Activated T-cell treated with anti-CD3 and anti-CD28 coated beads for 48 hours (primary cell): ENCODE data around the gene NSD1.
"Not testable (repeated sequence)": the region's sequence is repeated elsewhere in the genome, so short reads cannot be mapped to it uniquely, and the experiment has no call there.

Experiments used
- DNase-seq: peaks from one replicate; pipeline ENCODE4 v3.0.0-alpha.2; 2020; ENCODE audit warnings: low read depth

NSD1 gene

GRCh38 chr5:177232358-177232757 is 98.8 kb downstream of the NSD1 start:
- no peak for DNase-seq

GRCh38 chr5:177232761-177233160 is 99.2 kb downstream of the NSD1 start:
- no peak for DNase-seq

- DNase-seq = no peak
Observed at GRCh38 chr5:177233206-177233605, 99.6 kb downstream of the NSD1 start.

- DNase-seq = no peak
Observed at GRCh38 chr5:177233802-177234201, 100.2 kb downstream of the NSD1 start.

GRCh38 chr5:177234841-177235240 is 101.3 kb downstream of the NSD1 start:
- no peak for DNase-seq

GRCh38 chr5:177241768-177242167 is 108.2 kb downstream of the NSD1 start:
- DNase-seq = no peak

GRCh38 chr5:177242304-177242703 is 108.7 kb downstream of the NSD1 start:
- DNase-seq = no peak

- no peak for DNase-seq
Observed at GRCh38 chr5:177249761-177250537, 116.4 kb downstream of the NSD1 start.

- DNase-seq = no peak
Observed at GRCh38 chr5:177253252-177253651, 119.7 kb downstream of the NSD1 start.

GRCh38 chr5:177256296-177256695 is 122.7 kb downstream of the NSD1 start:
- no peak for DNase-seq

- DNase-seq = not testable (repeated sequence)
Observed at GRCh38 chr5:177258711-177259110, 125.1 kb downstream of the NSD1 start.

GRCh38 chr5:177260961-177261360 is 127.4 kb downstream of the NSD1 start:
- no peak for DNase-seq

GRCh38 chr5:177261510-177261909 is 127.9 kb downstream of the NSD1 start:
- DNase-seq = no peak

GRCh38 chr5:177264178-177264577 is 130.6 kb downstream of the NSD1 start:
- no peak for DNase-seq

- DNase-seq = no peak
Observed at GRCh38 chr5:177265395-177265794, 131.8 kb downstream of the NSD1 start.

GRCh38 chr5:177269232-177269895 is 135.8 kb downstream of the NSD1 start:
- DNase-seq = no peak

- DNase-seq = no peak
Observed at GRCh38 chr5:177269976-177270375, 136.4 kb downstream of the NSD1 start.

GRCh38 chr5:177270653-177271052 is 137.1 kb downstream of the NSD1 start:
- DNase-seq = no peak

GRCh38 chr5:177271113-177271512 is 137.5 kb downstream of the NSD1 start:
- no peak for DNase-seq

- DNase-seq = no peak
Observed at GRCh38 chr5:177275883-177276282, 142.3 kb downstream of the NSD1 start.

GRCh38 chr5:177276886-177277285 is 143.3 kb downstream of the NSD1 start:
- no peak for DNase-seq

GRCh38 chr5:177288191-177288590 is 154.6 kb downstream of the NSD1 start:
- DNase-seq = no peak

GRCh38 chr5:177290816-177291596 is 157.4 kb downstream of the NSD1 start:
- DNase-seq = no peak
